Adrenal gland (tissue), 5 donors: ENCODE results near the gene MGMT.

Experiments
- POLR2A ChIP-seq, 2 donors: fragments of 450-650 bp; IDR thresholded peaks; one replicate each; pipeline ENCODE4 v1.6.1; 2017; ENCODE audit warnings: antibody characterized with exemption in 2 of 2, mild to moderate bottlenecking in 2 of 2, moderate library complexity in 1 of 2
- TF ChIP-seq, protein P1 (sequence below), 6 experiments: fragments of 450-650 bp in 4 of 6; fragments of 200-600 bp in 2 of 6; sonication (generic) in 1 of 6; IDR thresholded peaks; 1 replicate in 5 of 6; 2 replicates in 1 of 6; pipeline versions ENCODE4 v1.5.1 to v1.8.0; 2016 to 2021; ENCODE audit warnings: antibody characterized with exemption in 6 of 6, mild to moderate bottlenecking in 2 of 6, moderate library complexity in 1 of 6
- donor health status: DM: no; HTN: no; CAD: no.

GRCh38 chr10:129513312-129513711 lies 46.3 kb downstream of the MGMT start:
- TF ChIP-seq, protein P1, sequence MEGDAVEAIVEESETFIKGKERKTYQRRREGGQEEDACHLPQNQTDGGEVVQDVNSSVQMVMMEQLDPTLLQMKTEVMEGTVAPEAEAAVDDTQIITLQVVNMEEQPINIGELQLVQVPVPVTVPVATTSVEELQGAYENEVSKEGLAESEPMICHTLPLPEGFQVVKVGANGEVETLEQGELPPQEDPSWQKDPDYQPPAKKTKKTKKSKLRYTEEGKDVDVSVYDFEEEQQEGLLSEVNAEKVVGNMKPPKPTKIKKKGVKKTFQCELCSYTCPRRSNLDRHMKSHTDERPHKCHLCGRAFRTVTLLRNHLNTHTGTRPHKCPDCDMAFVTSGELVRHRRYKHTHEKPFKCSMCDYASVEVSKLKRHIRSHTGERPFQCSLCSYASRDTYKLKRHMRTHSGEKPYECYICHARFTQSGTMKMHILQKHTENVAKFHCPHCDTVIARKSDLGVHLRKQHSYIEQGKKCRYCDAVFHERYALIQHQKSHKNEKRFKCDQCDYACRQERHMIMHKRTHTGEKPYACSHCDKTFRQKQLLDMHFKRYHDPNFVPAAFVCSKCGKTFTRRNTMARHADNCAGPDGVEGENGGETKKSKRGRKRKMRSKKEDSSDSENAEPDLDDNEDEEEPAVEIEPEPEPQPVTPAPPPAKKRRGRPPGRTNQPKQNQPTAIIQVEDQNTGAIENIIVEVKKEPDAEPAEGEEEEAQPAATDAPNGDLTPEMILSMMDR (IDR thresholded peaks at IDR 0.05) = no peak
- TF ChIP-seq POLR2A (IDR thresholded peaks at IDR 0.05) = no peak
